Adrenal gland (tissue), 5 donors: ENCODE measurements around the gene AFF1.

Experiments used
- CTCF ChIP-seq, 6 experiments: fragments of 450-650 bp in 4 of 6; fragments of 200-600 bp in 2 of 6; sonication (generic) in 1 of 6; IDR thresholded peaks; 1 replicate in 5 of 6; 2 replicates in 1 of 6; pipeline versions ENCODE4 v1.5.1 to v1.8.0; 2016 to 2021; ENCODE audit warnings: antibody characterized with exemption in 6 of 6, mild to moderate bottlenecking in 2 of 6, moderate library complexity in 1 of 6
- POLR2A ChIP-seq, 2 donors: fragments of 450-650 bp; IDR thresholded peaks; one replicate each; pipeline ENCODE4 v1.6.1; 2017; ENCODE audit warnings: antibody characterized with exemption in 2 of 2, mild to moderate bottlenecking in 2 of 2, moderate library complexity in 1 of 2
- donor health status: DM: no; HTN: no; CAD: no.

- TF ChIP-seq CTCF (IDR thresholded peaks at IDR 0.05) (no peak), POLR2A (IDR thresholded peaks at IDR 0.05) (no peak)
Measured at GRCh38 chr4:87071401-87071800, 136.6 kb downstream of the AFF1 start.
